Left kidney (tissue), 2 donors: ENCODE data around the gene MSANTD7. TPM values are rescaled to one million over a fixed set of nuclear protein-coding genes. Genes with fewer than 3 reads are reported as not detected.

Experiments
- DNase-seq: peaks from one replicate; pipeline ENCODE4 v3.0.0-alpha.2; 2013
- polyA plus RNA-seq: library from polyadenylated mRNA; unstranded; fragments of 120-200 nt; gene quantifications from one replicate; pipeline ENCODE4 v1.2.1, GENCODE V29; 2013; ENCODE audit not compliant: insufficient read length

MSANTD7 gene
- polyA plus RNA-seq, 1 donor, result 18.3 TPM

- DNase-seq, result peak; percentile 25
These were observed 41.8 kb downstream of the MSANTD7 start for GRCh38 chr10:14879928-14880193.

- peak; percentile 4 for DNase-seq
These were observed 42.1 kb downstream of the MSANTD7 start for GRCh38 chr10:14880229-14880628.

- DNase-seq, result no peak
These were observed 46.0 kb downstream of the MSANTD7 start for GRCh38 chr10:14884082-14884481.

Other genes starting within 250 kb of the MSANTD7 start
- 105 TPM for gene FAM107B, start 63.4 kb upstream of the MSANTD7 start, polyA plus RNA-seq
- gene CDNF, start 269 bp upstream of the MSANTD7 start, polyA plus RNA-seq, result 3.6 TPM
- gene HSPA14, start within 50 bp of the MSANTD7 start, polyA plus RNA-seq, result 27.2 TPM
- 30.1 TPM for gene SUV39H2, start 40.6 kb downstream of the MSANTD7 start, polyA plus RNA-seq
- gene DCLRE1C, start 115.8 kb downstream of the MSANTD7 start, polyA plus RNA-seq, result 23.3 TPM
- gene MEIG1, start 121.1 kb downstream of the MSANTD7 start, polyA plus RNA-seq, result 1.4 TPM
- 0.96 TPM for gene OLAH, start 205.6 kb downstream of the MSANTD7 start, polyA plus RNA-seq